SK-N-DZ (cell line): Measurements from ENCODE around the gene CTSK. TPM values are rescaled to one million over a fixed set of nuclear protein-coding genes. Genes with fewer than 3 reads are reported as not detected.
"Not testable (repeated sequence)": the region's sequence is repeated elsewhere in the genome, so short reads cannot be mapped to it uniquely, and the experiment has no call there.

Experiments
- DNase-seq: peaks from one replicate; pipeline ENCODE4 v3.0.0-alpha.2; 2015; ENCODE audit warnings: low spot score
- polyA plus RNA-seq, 2 experiments: library from polyadenylated mRNA; depleted of rRNA; stranded (reverse); fragments of >200 nt; gene quantifications; 2 replicates each; pipeline ENCODE4 v1.2.3, GENCODE V29; 2014

CTSK gene
- polyA plus RNA-seq (2014; cell fraction: cytosol; rRNA removed) = 2.7 and 4.3 TPM in 2 replicates
- polyA plus RNA-seq (2014; cell fraction: nucleus; rRNA removed) = 20.3 and 27.1 TPM in 2 replicates

GRCh38 chr1:150808121-150808520, at the start of gene CTSK:
CTSK (minus strand) TSS chr1:150808260; CDS start chr1:150806805, 1,455 bp downstream.
- DNase-seq = no peak

DNA sequence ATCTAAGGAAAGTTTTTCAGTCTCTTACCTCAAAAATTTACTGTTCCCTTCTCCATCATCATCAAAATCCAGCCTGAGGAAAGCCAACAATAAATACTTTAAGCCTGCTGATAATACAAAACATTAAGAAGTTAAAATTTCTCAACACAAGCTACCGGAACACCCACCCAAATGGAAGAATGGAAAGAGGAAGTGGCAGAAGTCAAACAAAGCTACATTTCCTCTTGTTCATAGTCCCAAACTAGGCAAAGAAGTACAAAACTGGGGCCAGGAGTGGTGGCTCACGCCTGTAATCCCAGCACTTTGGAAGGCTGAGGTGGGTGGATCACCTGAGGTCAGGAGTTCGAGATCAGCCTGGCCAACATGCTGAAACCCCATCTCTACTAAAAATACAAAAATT, 44.7 kb upstream of the CTSK start:
- not testable (repeated sequence) for DNase-seq

GRCh38 chr1:150850801-150851362, 42.8 kb upstream of the CTSK start:
- not testable (repeated sequence) for DNase-seq

DNA sequence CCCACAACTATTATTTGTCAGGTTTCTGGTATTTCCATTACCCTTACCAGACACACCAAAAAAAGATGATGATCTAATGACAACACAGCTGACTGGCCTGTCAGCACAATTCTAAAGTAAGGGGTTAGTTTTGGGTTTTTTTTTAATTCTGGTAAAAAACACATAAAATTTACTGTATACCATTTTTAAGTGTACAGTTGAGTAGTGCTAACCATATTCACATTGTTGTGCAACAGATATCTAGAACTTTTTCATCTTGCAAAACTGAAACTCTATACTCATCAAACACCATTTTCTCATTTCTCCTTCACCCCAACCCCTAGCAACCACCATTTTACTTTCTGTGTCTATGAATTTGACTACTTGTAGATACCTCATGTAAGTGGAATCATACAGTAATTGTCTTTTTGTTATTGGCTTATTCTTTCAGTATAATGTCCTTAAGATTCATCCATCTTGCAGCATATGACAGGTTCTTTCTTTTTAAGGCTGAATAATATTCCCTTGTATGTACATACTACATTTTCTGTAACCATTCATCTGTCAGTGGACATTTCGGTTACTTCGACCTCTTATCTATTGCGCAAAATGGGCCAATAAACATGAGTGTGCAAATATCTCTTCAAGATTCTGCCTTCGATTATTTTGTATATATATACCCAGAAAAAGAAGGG, 38.5 kb upstream of the CTSK start:
- no peak for DNase-seq

DNA sequence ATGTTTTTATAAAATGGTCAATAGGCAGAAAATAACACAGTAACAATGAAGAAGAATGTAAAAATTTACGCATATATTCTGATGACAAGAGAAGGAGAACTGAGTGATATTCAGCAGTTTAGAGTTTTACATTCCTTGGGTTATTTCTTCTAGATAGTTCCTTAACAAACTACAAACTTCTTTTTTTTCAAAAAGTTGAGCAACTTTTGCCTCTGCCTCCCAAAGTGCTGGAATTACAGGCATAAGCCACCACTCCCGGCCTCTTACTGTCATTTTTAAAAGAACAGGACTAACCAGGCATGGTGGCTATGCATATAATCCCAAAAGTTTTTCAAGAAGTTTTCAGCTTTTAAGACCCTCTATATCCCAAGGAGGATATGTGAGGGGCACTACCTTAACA, 35.4 kb upstream of the CTSK start:
- DNase-seq = no peak

DNA sequence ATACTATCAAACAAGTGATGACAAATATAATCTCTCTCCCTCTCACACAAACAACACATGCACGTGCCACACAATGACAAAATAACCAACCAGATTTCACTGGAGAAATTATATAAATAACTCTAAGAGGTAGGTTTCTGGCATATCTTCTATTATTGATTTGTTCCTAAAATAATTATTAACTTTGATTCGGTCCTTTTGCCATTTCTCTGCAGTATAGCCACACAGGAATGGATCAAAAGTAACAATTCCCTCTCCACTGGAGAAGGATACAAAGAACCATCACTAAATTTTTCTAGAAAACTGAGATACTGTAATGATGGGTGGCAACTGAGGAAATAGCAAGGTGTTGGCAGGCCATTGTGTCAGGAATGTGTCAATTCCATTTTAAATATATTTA, 34.9 kb upstream of the CTSK start:
- DNase-seq = no peak

DNA sequence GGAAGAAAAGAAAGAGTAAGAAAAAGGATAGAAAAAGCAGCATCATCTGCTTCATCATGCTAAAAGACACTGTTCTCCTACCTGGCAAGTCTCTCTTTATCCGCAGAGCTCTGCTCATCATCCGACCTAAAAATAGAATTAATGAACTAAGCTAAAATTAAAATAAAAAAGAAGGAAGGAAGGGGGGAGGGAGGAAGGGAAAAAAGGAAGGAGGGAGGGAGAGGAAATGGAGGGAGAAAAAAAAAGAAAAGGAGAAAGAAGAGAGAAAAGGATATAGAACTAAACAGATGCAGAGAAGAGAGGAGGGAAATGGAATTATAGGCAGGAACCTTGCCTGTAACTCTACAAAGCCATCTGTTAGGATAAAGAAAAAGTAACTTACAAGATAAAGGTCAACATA, 34.3 kb upstream of the CTSK start:
- no peak for DNase-seq

GRCh38 chr1:150841626-150842025, 33.6 kb upstream of the CTSK start:
- no peak for DNase-seq

- not testable (repeated sequence) for DNase-seq
Observed at GRCh38 chr1:150840850-150841249, 32.8 kb upstream of the CTSK start.

DNA sequence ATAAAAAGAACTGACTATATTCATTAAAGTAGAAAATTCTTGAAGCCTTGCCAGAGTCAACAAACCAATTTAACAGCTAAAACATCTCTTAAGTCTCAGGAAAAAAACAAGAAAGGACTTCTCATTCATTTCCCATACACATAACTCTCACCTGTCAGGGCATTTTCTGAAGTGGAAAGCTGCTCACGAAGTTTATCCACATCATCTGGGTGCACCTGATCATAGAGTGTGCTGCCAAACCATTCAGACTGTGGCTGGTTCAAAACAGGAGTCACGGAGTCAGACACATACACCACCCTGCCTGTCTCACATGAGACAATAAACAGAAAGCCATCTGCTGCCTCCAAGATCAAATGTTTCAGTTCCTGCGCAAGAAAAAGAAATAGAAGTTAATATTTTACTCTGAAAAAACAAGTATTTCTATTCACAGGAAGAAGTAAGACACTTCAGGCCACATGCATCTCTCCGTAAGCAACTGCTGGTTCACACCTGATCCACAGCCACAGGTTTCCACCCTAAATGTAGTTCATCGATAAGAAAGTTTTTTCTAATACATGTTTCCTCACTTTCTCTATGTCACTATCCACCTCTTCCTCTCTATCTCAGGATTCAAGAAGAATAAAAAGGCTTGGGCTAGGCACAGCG, 28.2 kb upstream of the CTSK start:
- no peak for DNase-seq

- DNase-seq = not testable (repeated sequence)
Observed at GRCh38 chr1:150833961-150834360, 25.9 kb upstream of the CTSK start.

- no peak for DNase-seq
Observed at GRCh38 chr1:150832597-150832996, 24.5 kb upstream of the CTSK start.

DNA sequence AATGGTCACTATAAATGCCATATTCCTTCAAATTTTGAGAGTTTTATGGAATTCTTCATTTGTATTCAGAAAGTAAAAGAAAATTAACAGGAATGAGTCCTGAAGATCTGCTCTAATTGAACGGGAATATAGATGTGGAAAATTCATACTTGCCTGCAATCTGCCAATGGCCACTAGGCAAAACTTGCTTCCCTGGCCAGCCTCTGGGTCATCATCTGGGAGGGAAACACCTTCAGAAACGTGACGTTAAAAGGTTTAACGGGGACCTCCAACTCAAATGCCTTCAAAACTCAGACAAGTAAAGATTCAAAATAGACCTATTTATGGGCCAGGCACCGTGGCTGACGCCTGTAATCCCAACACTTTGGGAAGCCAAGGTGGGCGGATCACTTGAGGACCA, 21.7 kb upstream of the CTSK start:
- DNase-seq = no peak

DNA sequence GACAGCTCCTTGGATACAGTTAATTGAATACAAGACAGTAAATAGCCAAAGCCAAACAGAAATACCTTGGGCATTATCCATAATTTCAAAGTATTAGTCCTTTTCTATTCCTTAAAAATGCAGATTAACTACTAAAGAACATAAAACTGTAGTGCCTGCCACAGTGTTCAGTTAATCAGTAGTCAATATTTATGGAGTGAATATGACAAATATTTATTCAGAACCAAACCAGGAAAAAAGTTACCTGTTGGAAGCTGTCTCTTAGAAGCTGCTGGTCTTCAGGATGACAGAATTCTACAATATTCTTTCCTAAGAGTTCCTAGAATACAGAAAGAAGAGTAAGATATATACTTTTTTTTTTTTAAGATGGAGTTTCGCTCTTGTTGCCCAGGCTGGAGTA, 18.2 kb upstream of the CTSK start:
- DNase-seq = no peak

DNA sequence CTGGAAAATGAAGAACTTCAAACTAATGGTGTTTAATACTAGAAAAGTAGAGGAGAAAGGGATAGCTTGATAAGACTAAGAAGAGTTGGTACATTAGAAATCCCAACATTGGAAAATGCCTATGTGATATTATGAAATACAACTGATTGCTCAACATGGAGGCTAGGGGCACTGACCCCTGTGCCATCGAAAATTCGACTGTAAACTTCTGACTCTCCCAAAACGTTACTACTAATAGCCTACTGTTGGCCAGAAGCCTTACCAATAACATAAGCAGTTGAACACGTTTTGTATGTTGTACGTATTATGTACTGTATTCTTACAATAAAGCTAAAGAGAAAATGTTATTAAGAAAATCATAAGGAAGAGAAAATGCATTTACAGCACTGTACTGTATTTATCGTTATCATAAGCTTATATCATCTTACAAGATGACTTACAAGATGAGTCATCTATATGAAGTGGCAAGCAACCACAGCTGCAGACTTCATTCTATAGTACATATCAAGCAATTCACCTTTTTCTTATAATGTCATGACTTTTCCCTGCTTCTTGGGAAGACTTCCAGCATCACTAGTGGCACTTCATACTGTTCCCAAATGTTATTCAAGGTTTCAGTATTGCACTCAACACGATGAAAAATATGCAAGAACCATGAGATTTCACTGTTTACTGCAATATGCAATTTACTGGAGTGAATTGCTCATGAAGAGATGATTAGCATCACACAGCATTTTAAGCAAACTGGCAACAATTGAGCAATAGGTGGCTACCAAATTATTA, 12.9 kb upstream of the CTSK start:
- DNase-seq = no peak

DNA sequence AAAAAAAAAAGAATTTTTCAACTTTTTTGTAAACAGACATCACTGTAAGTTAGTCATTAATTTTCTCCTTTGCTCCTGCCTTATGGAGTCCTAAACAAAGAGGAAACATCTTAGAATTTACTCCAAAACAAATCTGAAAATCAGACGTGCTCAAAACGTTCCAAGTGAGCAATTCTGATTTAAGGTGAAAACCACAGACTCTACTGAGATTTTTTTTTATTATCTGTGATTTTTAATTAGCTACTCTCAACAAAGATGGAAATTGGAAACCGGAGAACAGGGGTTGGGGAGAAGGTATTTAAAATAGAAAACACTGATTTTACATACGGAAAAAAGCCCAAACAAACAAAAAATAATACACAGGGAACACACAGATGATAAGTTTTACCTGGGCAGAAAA, 7.8 kb upstream of the CTSK start:
- DNase-seq = no peak

DNA sequence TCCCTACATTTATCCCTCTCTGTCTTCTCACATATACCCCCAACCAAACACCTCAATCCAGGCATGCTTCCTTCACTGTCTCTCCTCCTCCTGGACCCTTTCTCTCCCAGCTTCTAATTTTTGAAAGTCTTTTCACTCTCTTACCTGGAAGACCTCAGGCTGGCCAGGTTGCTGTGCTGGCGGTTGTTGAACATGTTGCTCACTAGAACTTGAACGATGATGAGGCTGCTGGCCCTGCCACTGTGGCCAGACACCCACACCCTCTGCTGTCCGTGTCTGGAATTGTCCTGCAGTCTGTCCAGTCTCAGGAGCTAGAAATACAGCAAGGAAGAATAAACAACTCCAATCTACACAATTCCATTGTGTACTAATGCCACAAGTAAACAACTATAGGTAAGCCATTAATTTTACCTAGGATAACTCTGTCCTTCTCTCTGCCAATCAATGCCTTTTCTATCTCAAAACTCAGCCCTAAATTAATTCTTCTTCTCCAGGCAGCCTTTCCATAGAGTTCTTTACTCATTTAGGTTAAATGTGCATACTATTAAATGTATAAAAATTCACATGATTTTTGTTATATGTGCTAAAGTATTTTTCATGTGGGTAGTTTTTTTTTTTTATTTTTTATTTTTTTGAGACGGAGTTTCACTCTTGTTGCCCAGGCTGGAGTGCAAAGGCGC, 5.1 kb upstream of the CTSK start:
- peak; percentile 45 for DNase-seq

DNA sequence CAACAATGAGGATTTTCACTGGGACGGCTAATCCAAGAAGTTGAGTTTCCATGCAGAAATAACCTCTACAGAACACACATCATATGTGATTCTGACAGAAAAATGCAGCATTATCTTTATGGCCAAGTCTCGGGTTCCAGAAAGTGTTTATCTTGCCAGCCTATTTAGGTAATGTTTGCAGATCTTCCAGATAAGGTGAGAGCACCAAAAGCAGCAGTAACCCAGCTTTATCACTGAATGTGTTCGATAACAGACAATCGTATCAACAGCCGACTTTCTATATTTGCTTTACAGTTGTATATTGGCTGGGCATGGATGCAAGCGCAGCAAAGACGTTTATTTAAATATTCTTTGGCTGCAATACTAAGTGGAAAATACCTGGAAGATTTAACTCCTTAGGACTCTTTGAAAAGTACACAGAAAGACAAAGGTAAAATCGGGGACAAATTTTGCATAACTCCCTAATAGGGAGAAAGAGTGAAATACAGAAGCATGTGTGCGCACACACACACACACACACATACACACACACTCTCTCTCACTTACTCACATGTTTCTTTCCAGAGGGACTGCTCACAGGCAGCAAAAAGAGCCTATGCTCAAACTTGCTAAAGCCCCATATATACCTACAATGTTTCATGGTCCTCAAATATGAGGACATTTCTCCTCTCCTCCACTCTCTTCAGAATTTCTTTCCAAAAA, 3.0 kb upstream of the CTSK start:
- no peak for DNase-seq

DNA sequence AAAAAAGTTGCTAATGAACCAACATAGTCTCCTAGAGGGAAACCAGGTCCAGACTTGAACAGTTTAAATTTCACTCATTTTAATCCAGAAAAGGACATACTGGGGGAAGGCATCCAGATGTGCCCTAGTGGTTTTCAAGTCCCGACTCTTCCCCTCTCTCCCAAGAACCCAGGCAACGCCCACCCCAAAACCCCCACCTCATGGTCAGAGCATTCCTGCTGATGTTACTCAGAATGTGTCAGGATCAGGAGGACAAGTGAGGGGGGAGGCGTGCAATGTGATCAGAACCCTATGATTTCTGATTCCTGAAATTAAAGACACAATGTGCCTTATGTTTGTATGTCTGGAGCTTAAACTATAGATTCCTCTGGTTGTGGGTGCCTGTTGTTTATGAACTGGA, 1.6 kb upstream of the CTSK start:
- DNase-seq = no peak

GRCh38 chr1:150808846-150809245, 786 bp upstream of the CTSK start:
- no peak for DNase-seq
